Stimulated activated CD4-positive, alpha-beta T cell treated with anti-CD3 and anti-CD28 coated beads, Interleukin-12 subunit alpha, Interleukin-12 subunit beta, amount 100 ng/mL, for 4 hours (primary cell): ENCODE results near the gene HTR3B.
A peak's percentile ranks its signal among the peaks of the same experiment; 100 is the strongest.

Experiments used
- DNase-seq: peaks from one replicate; pipeline ENCODE4 v3.0.0-alpha.2; 2020

Gene HTR3B

DNA sequence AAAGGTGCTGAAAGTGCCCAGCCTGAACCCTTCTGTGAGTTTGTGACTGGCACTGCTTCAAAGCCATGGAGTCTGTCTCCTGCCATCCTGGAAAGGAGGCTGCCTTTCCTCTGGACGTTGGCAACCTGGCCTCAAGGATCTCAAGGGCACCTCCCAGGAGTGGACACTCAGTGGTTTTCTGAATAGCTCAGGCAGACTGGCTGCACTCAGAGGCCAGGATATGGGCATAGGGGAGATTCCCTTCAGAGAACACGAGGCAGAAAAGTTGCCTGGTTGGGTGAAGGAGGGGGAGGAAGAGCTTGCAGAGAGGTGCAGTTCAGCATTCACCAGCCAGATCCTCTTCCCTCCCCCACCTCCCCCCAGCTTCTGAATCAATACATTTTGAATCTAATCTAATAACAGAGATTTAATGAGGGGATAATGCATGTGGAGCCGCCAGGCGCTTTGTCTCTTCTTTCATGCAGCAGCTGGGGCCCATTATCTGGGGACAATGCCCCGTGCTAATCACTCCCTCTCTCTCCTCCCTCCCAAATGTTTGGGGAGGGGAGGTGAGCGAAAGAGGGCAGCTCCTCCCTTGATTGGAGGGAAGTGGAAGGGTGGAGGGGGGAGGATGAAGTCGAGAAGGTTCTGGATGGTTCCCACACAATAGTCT lies 88.0 kb downstream of the HTR3B start:
- no peak for DNase-seq

DNA sequence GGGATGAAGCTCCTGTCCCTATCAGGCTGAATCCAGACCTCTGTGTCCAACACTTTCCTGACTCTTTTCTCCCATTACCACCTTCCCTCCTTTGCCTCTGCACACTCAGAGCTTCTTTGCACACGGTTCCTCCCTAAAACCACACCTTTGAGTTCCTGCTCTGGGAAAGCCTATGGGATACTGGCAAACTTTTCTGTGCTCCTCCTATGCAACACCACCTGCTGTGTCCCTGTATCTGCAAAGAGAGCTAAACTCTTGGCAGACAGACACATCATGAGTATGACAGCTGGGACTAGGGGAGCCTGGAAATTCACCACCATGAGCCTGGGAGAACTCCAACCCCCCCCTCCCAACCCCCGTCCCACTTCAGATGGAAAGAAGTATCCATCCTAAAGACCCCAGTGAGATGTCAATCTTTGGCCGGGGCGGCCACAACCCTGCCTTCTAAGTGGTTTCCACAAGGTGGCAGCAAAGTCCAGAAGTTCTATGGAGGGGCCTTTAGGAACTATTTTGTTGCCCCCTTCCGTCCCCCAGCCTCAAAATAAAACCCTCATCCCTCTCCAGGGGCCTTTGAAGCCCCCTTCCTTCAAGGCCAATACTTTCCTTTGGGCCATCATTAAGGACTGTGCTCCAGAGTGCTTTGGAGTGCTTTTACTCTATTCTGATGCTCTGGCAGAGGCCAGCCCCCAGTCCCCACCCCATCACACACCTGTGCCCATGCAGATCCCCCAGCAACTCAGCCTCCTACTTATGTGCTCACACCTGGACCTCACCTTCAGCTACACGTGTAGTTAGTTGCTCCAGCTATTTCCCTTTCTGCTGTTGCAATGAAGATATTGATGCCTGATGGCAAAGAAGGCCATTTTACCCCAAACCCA lies 89.7 kb downstream of the HTR3B start:
- peak; percentile 28 for DNase-seq
